NOMO-1 (cell line): ENCODE results near the gene RRBP1.
"Not testable (repeated sequence)": the region's sequence is repeated elsewhere in the genome, so short reads cannot be mapped to it uniquely, and the experiment has no call there.

Source experiments
- DNase-seq, 2 experiments: peaks; one replicate each; lab custom pipeline; 2025; ENCODE audit not compliant: unreplicated experiment in 2 of 2; lab: John Stamatoyannopoulos, UW

Gene RRBP1

GRCh38 chr20:17662333-17663039 is 19.6 kb downstream of the RRBP1 start:
- DNase-seq, result no peak

- no peak for DNase-seq
These were observed 20.8 kb downstream of the RRBP1 start for GRCh38 chr20:17661121-17661744.

GRCh38 chr20:17660667-17661066 is 21.4 kb downstream of the RRBP1 start:
- DNase-seq, result no peak

GRCh38 chr20:17659801-17660200 is 22.2 kb downstream of the RRBP1 start:
- no peak for DNase-seq

- DNase-seq, result not testable (repeated sequence)
These were observed 22.7 kb downstream of the RRBP1 start for GRCh38 chr20:17659344-17659743.

- DNase-seq, result no peak
These were observed 23.4 kb downstream of the RRBP1 start for GRCh38 chr20:17658648-17658993.

GRCh38 chr20:17657898-17658647 is 24.0 kb downstream of the RRBP1 start:
- no peak for DNase-seq

- DNase-seq, result no peak
These were observed 24.8 kb downstream of the RRBP1 start for GRCh38 chr20:17657079-17657825.

- DNase-seq, result no peak
These were observed 26.1 kb downstream of the RRBP1 start for GRCh38 chr20:17655865-17656479.

- no peak for DNase-seq
These were observed 26.8 kb downstream of the RRBP1 start for GRCh38 chr20:17655286-17655651.

GRCh38 chr20:17654649-17655285 is 27.3 kb downstream of the RRBP1 start:
- no peak for DNase-seq

GRCh38 chr20:17653835-17654648 is 28.0 kb downstream of the RRBP1 start:
- DNase-seq, result no peak

- DNase-seq, result no peak
These were observed 29.6 kb downstream of the RRBP1 start for GRCh38 chr20:17652411-17652810.

GRCh38 chr20:17651760-17652388 is 30.2 kb downstream of the RRBP1 start:
- no peak for DNase-seq

GRCh38 chr20:17651129-17651759 is 30.8 kb downstream of the RRBP1 start:
- DNase-seq, result peak in 1 of 2 experiments; percentile 3

- DNase-seq, result no peak
These were observed 31.5 kb downstream of the RRBP1 start for GRCh38 chr20:17650301-17651128.

- peak in 1 of 2 experiments; percentile 22 for DNase-seq
These were observed 33.0 kb downstream of the RRBP1 start for GRCh38 chr20:17648791-17649730.
